Measurements from ENCODE around the gene PIGT.

DNA sequence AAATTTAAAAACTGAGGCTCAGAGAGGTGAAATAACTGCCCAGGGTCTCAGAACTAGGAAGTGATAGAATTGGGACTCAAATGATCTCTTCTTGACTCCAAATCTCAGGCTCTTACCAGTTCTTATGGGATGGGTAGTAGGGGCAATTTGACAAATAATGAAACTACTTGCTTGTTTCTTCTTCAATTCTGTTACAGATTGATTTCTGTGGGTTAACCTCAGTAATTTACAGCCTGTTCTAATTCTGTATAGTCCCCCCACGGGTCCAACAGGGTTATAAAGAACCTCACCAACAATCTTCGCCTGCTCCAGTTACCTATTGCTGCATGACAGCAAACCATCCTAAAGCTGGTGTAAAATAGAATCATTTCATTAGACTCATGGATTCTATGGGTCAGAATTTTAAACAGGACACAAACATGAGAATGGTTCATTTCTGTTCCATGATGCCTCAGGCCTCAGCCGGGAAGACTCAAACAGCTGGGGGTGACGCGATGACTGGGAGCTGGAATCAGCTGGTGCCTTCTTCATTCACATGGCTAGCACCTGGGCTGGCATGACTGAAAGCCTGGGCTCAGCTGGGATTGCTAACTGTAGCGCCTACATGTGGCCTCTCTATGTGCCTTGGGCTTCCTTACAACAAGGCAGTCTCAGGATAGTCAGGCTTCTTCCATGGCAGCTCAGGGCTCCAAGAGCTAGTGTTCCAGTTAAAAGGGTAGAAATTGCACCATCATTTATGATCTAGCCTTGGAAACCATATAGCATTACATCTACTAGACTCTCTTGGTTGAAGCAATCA lies 47.0 kb downstream of the PIGT start:
- TF ChIP-seq CTCF (tag by site-specific recombination; IDR thresholded peaks at IDR 0.05) = no peak
- TF ChIP-seq ZBTB21 (tag by site-specific recombination; IDR thresholded peaks at IDR 0.05) = no peak
- TF ChIP-seq REPIN1 (tag by site-specific recombination; IDR thresholded peaks at IDR 0.05; ENCODE audit: low read depth) = no peak
- no peak for TF ChIP-seq ZNF549 (tag by site-specific recombination; IDR thresholded peaks at IDR 0.05)
- TF ChIP-seq, protein P1, sequence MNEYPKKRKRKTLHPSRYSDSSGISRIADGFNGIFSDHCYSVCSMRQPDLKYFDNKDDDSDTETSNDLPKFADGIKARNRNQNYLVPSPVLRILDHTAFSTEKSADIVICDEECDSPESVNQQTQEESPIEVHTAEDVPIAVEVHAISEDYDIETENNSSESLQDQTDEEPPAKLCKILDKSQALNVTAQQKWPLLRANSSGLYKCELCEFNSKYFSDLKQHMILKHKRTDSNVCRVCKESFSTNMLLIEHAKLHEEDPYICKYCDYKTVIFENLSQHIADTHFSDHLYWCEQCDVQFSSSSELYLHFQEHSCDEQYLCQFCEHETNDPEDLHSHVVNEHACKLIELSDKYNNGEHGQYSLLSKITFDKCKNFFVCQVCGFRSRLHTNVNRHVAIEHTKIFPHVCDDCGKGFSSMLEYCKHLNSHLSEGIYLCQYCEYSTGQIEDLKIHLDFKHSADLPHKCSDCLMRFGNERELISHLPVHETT (tag by site-specific recombination; IDR thresholded peaks at IDR 0.05) = no peak
- no peak for TF ChIP-seq ZNF335 (tag by site-specific recombination; conservative IDR thresholded peaks at IDR 0.05)

Data from HEK293 (cell line).